ENCODE measurements around the gene GMEB2. TPM values are rescaled to one million over a fixed set of nuclear protein-coding genes. Genes with fewer than 3 reads are reported as not detected.

GMEB2 gene
- total RNA-seq, 3 donors from 2014 or later = 10.3 to 12.8 (median 11.4) TPM

DNA sequence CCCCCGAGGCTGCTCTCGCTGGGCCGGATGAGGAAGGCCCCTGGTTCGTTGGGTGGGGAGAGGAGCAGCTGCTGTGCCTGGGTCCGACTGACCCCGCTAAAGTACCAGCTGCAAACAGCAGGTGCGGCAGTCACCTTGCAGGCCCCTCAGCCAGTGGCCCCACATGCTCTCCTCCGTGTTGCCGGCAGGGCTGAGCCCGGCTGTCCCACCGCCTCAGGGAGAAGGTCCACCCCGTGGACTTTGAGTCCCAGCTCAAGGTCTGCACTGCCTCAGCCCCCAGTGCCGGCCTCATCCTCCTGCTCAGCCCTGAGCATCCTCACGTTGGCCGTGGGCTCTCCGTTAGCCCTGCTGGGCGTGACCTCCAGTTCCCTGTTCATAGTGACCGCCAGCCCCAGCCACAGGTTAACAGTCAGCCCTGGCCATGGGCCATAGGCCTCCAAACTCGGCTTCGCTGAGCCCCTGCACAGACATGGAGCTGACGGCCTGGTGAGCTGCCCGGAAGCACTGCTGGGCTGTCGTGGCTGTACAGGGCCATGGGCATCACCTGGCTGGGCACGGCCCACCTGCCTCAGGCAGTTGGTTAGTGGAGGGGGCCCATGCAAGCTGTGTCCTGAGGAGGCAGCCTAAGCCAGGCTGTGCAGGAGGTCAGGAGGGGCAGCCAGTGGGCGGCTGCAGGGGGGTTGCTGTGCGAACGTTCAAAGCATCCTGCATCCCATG is 82.5 kb downstream of the GMEB2 start:
- intact Hi-C loops (cut with DNase I, micrococcal nuclease) = no loop called here
- H3K9me3 ChIP-seq = no peaks in the 10 kb centered on the region
- peak; percentile 11 for ATAC-seq
- no peak for DNase-seq
- no peaks in the 10 kb centered on the region for H3K36me3 ChIP-seq (ENCODE audit: low read depth)
- H3K4me1 ChIP-seq (ENCODE audit: low read depth) = peaks cover 34% of the 10 kb centered on the region
- TF ChIP-seq, protein P1, sequence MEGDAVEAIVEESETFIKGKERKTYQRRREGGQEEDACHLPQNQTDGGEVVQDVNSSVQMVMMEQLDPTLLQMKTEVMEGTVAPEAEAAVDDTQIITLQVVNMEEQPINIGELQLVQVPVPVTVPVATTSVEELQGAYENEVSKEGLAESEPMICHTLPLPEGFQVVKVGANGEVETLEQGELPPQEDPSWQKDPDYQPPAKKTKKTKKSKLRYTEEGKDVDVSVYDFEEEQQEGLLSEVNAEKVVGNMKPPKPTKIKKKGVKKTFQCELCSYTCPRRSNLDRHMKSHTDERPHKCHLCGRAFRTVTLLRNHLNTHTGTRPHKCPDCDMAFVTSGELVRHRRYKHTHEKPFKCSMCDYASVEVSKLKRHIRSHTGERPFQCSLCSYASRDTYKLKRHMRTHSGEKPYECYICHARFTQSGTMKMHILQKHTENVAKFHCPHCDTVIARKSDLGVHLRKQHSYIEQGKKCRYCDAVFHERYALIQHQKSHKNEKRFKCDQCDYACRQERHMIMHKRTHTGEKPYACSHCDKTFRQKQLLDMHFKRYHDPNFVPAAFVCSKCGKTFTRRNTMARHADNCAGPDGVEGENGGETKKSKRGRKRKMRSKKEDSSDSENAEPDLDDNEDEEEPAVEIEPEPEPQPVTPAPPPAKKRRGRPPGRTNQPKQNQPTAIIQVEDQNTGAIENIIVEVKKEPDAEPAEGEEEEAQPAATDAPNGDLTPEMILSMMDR (IDR thresholded peaks at IDR 0.05) = no peak
- no peak overlapping the region for H3K4me3 ChIP-seq

DNA sequence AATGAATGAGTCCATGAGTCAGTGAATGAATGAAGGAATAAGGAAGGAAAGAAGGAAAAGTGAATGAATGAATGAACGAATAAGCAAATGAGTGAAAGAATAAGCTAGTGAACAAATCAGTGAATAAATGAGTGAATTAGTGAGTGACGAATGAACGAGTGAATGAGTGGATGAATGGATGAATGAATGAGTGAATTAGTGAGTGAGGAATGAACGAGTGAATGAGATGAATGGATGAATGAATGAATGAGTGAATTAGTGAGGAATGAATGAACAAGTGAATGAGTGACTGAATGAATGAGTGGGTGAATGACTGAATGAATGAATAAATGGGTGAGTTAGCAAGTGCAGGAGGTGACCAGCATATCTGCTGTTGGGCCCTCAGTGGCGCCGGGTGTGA is 83.2 kb downstream of the GMEB2 start:
- no peak overlapping the region for H3K4me3 ChIP-seq
- ATAC-seq = no peak
- H3K4me1 ChIP-seq (ENCODE audit: low read depth) = peaks cover 40% of the 10 kb centered on the region
- TF ChIP-seq, protein P1 (IDR thresholded peaks at IDR 0.05) = no peak
- H3K36me3 ChIP-seq (ENCODE audit: low read depth) = no peaks in the 10 kb centered on the region
- intact Hi-C loops (cut with DNase I, micrococcal nuclease) = no loop called here
- DNase-seq = no peak
- H3K9me3 ChIP-seq = no peaks in the 10 kb centered on the region

DNA sequence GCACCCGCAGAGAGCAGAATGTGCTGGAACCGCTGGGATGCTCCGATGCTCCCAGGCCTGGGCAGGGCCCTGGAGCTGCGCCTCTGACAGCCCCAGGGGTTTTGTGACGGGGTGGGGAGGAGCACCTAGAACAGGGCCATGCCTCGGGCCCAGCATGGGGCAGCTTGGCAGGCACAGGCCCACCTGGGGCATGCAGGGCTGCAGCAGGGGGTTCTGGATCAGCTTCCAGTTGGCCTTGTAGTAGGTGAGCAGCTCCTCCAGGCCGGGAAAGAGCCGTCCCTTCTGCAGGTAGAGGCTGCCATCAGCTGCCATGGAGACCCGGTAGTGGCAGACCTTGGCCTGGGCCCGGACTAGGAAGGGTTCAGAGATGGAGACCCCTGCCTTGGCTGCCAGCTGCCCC is 83.8 kb downstream of the GMEB2 start:
- intact Hi-C loops (cut with DNase I, micrococcal nuclease) = no loop called here
- no peak for DNase-seq
- ATAC-seq = no peak
- no peaks in the 10 kb centered on the region for H3K36me3 ChIP-seq (ENCODE audit: low read depth)
- no peaks in the 10 kb centered on the region for H3K9me3 ChIP-seq
- H3K4me1 ChIP-seq (ENCODE audit: low read depth) = peaks cover 46% of the 10 kb centered on the region
- TF ChIP-seq, protein P1 (IDR thresholded peaks at IDR 0.05) = no peak
- H3K4me3 ChIP-seq = no peak overlapping the region

DNA sequence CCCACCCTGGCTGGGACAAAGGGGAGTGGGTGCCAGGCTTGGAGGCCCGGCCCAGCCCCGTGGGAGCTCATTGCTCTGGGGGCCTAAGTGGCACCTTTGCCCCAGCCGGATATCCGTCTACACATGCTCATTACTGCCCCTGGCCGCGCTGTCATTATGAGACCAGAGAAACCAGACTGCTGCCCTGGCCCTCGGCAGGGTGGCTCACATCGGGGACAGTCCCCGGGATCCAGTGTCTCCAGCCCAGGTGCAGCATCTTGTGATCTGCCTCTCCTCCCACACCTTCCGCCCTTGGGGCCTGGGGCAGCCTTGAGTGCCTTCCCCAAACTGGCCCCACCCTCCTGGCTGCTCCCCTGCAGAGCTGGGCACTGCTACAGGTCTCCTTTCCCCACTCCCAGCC is 84.2 kb downstream of the GMEB2 start:
- intact Hi-C loops (cut with DNase I, micrococcal nuclease) = no loop called here
- Histone ChIP-seq H3K4me3 (no peak overlapping the region), H3K9me3 (no peaks in the 10 kb centered on the region), H3K36me3 (ENCODE audit: low read depth) (no peaks in the 10 kb centered on the region), H3K4me1 (ENCODE audit: low read depth) (peaks cover 50% of the 10 kb centered on the region)
- TF ChIP-seq, protein P1 (IDR thresholded peaks at IDR 0.05) = no peak
- DNase-seq (no peak), ATAC-seq (no peak)

DNA sequence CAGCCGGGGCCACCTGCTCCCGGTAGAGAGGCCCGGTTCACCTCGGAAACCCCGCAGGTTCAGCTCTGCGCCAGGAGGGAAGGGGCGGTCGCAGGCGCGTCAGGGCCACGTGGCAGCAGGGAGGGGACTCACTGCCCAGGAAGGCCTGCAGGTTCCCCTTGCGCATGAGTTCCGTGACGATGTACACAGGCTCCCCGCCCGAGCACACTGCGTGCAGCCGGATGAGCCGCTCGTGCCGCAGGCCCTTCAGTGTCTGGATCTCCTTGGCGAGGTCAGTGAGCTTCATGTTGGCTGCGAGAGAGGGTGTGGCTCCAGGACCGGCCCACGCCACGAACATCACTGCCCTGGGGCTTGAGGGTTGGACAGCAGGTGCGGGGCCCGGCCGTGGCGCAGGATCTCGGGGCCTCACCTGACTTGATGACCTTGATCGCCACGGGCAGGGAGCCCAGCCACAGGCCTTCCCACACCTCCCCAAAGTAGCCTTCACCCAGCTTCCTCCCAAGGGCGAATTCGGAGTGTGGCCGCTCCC is 84.8 kb downstream of the GMEB2 start:
- Histone ChIP-seq H3K9me3 (no peaks in the 10 kb centered on the region), H3K36me3 (ENCODE audit: low read depth) (no peaks in the 10 kb centered on the region), H3K4me3 (no peak overlapping the region), H3K4me1 (ENCODE audit: low read depth) (peaks cover 51% of the 10 kb centered on the region)
- intact Hi-C loops (cut with DNase I, micrococcal nuclease) = no loop called here
- TF ChIP-seq, protein P1 (IDR thresholded peaks at IDR 0.05) = no peak
- DNase-seq (peak in 1 of 3 donors; percentile 72), ATAC-seq (no peak)
